Activated CD4-positive, alpha-beta T cell treated with anti-CD3 and anti-CD28 coated beads, Interleukin-2, amount 10 ng/mL, durations not matched to agents 7 days and 5 days (primary cell): ENCODE data around the gene EVI5. TPM values are rescaled to one million over a fixed set of nuclear protein-coding genes. Genes with fewer than 3 reads are reported as not detected.
A peak's percentile ranks its signal among the peaks of the same experiment; 100 is the strongest.

ENCODE experiments used
- CTCF ChIA-PET: fragments of 350-600 bp; sonication (Branson Sonifier 250); formaldehyde crosslinking; loops from one replicate; lab custom pipeline; 2021; ENCODE audit warnings: antibody characterized with exemption; lab: Charles Lee
- POLR2A ChIA-PET: fragments of 350-600 bp; sonication (Branson Sonifier 250); formaldehyde crosslinking; loops from one replicate; lab custom pipeline; 2021; ENCODE audit warnings: antibody characterized with exemption; lab: Charles Lee
- DNase-seq: peaks from one replicate; pipeline ENCODE4 v3.0.0-alpha.2; 2020
- H3K27ac Mint-ChIP-seq: one replicate; pipeline ENCODE4 v1.8.0; 2021; ENCODE audit warnings: mild to moderate bottlenecking, moderate library complexity, mixed read lengths
- H3K27me3 Mint-ChIP-seq: one replicate; pipeline ENCODE4 v1.8.0; 2021; ENCODE audit warnings: mixed read lengths
- H3K36me3 Mint-ChIP-seq: one replicate; pipeline ENCODE4 v1.8.0; 2021; ENCODE audit warnings: low read depth, mixed read lengths
- H3K4me1 Mint-ChIP-seq: one replicate; pipeline ENCODE4 v1.8.0; 2021; ENCODE audit warnings: mixed read lengths
- H3K4me3 Mint-ChIP-seq: one replicate; pipeline ENCODE4 v1.8.0; 2021; ENCODE audit warnings: mild to moderate bottlenecking, moderate library complexity, mixed read lengths
- H3K9me3 Mint-ChIP-seq: one replicate; pipeline ENCODE4 v1.8.0; 2021; ENCODE audit warnings: mixed read lengths
- total RNA-seq, 2 experiments: library from RNA; stranded (reverse); gene quantifications; one replicate each; pipeline ENCODE4 v1.2.3, GENCODE V29; 2021

EVI5 gene
- total RNA-seq, 2 experiments from 2014 or later: 0.35 to 0.52 TPM

GRCh38 chr1:92572520-92572919 is 212.4 kb downstream of the EVI5 start:
- POLR2A ChIA-PET: interaction anchor here (1.3 kb wide), 1 partner anchor 87 kb away, joined by 3 read pairs; no protein-coding TSS in a partner anchor
- Mint-ChIP-seq H3K4me1 (peaks cover 77% of the 10 kb centered on the region), H3K9me3 (peaks cover 2% of the 10 kb centered on the region), H3K36me3 (peaks cover 3% of the 10 kb centered on the region), H3K4me3 (no peak overlapping the region), H3K27me3 (no peaks in the 10 kb centered on the region), H3K27ac (no peak overlapping the region)
- CTCF ChIA-PET: interaction anchor here (1.0 to 4.2 kb wide), 7 partner anchors 8 to 389 kb away, joined by 3 to 20 read pairs (median 3); partner anchors contain the start of gene GFI1
- no peak for DNase-seq

- no peaks in the 10 kb centered on the region for H3K27me3 Mint-ChIP-seq
- DNase-seq: no peak
- H3K4me3 Mint-ChIP-seq: no peak overlapping the region
- ChIA-PET POLR2A (no interaction called here), CTCF (interaction anchor here (1.3 to 4.2 kb wide), 6 partner anchors 8 to 390 kb away, joined by 3 to 20 read pairs (median 4); partner anchors contain the start of gene GFI1)
- peaks cover 2% of the 10 kb centered on the region for H3K9me3 Mint-ChIP-seq
- H3K27ac Mint-ChIP-seq: no peak overlapping the region
- H3K36me3 Mint-ChIP-seq: peaks cover 2% of the 10 kb centered on the region
- H3K4me1 Mint-ChIP-seq: peaks cover 67% of the 10 kb centered on the region
Observed at GRCh38 chr1:92571578-92571977, 213.3 kb downstream of the EVI5 start.

DNA sequence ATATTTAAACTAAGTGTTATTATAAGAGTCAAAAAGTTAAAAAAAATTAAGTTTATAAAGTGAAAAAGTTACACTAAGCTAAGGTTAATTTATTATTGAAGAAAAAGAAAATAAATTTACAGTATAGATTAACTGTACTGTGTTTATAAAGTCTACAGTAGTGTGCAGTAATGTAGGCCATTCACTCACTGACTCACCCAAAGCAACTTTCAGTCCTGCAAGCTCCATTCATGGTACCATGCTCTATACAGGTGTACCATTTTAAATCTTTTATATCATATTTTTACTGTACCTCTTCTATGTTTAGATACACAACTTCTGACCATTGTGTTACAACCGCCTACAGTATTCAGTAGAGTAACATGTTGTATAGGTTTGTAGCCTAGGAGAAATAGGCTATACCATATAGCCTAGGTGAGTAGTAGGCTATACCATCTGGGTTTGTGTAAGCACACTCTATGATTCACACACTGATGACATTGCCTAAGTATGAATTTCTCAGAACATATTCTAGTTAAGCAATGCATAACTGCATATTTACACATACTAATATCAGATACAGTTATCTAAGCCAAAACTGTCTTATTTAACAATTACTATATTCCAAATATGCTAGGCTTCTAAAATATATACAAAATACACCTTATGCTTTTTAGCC is 217.6 kb downstream of the EVI5 start:
- H3K27me3 Mint-ChIP-seq: no peaks in the 10 kb centered on the region
- ChIA-PET POLR2A (no interaction called here), CTCF (interaction anchor here (0.5 to 2.3 kb wide), 4 partner anchors 16 to 81 kb away, joined by 3 to 8 read pairs (median 3); partner anchors contain the start of gene GFI1)
- H3K4me1 Mint-ChIP-seq: peaks cover 56% of the 10 kb centered on the region
- peaks cover 2% of the 10 kb centered on the region for H3K9me3 Mint-ChIP-seq
- no peak for DNase-seq
- H3K36me3 Mint-ChIP-seq: peaks cover 2% of the 10 kb centered on the region
- no peak overlapping the region for H3K4me3 Mint-ChIP-seq
- H3K27ac Mint-ChIP-seq: no peak overlapping the region

- DNase-seq: no peak
- Mint-ChIP-seq H3K9me3 (peaks cover 2% of the 10 kb centered on the region), H3K36me3 (peaks cover 2% of the 10 kb centered on the region), H3K4me1 (peaks cover 36% of the 10 kb centered on the region), H3K4me3 (no peak overlapping the region), H3K27ac (no peak overlapping the region), H3K27me3 (no peaks in the 10 kb centered on the region)
- ChIA-PET POLR2A (interaction anchor here (0.9 kb wide), 1 partner anchor 80 kb away, joined by 5 read pairs; no protein-coding TSS in a partner anchor), CTCF (interaction anchor here (0.7 to 1.3 kb wide), 4 partner anchors 8 to 265 kb away, joined by 3 to 5 read pairs (median 4); partner anchors contain the start of gene GLMN)
Observed at GRCh38 chr1:92563457-92564216, 221.3 kb downstream of the EVI5 start.

DNA sequence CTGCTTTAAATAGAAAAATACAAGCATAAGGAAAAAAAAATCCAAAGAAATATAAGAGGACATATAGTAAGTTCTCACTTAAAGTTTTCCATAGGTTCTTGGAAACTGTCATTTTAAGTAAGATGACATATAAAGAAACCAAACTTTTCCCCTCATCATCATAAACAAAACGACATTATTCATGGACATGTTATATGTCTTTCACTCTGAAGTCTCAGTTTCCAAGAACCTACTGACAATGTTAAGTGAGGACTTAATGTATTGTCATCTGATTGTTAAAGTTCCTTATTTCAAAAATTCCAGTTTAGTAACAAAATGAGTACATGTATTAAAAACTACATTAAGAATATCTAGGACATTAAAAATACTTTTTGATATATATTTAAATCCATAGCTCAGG is 228.6 kb downstream of the EVI5 start:
- Mint-ChIP-seq H3K4me3 (no peak overlapping the region), H3K36me3 (peaks cover 5% of the 10 kb centered on the region)
- POLR2A ChIA-PET: no interaction called here

GRCh38 chr1:92554216-92554615 is 230.7 kb downstream of the EVI5 start:
- Mint-ChIP-seq H3K9me3 (peaks cover 5% of the 10 kb centered on the region), H3K4me1 (peaks cover 26% of the 10 kb centered on the region), H3K36me3 (peaks cover 12% of the 10 kb centered on the region), H3K27ac (no peak overlapping the region), H3K4me3 (no peak overlapping the region), H3K27me3 (no peaks in the 10 kb centered on the region)
- no peak for DNase-seq
- ChIA-PET POLR2A (no interaction called here), CTCF (interaction anchor here (0.9 to 2.3 kb wide), 9 partner anchors 9 to 80 kb away, joined by 3 to 10 read pairs (median 4); partner anchors contain the start of gene GFI1)

More for the DNA sequence above, 228.6 kb downstream of the EVI5 start:
- CTCF ChIA-PET: interaction anchor here (0.6 to 1.2 kb wide), 6 partner anchors 8 to 57 kb away, joined by 3 to 4 read pairs (median 3); no protein-coding TSS in a partner anchor
- Mint-ChIP-seq H3K9me3 (peaks cover 5% of the 10 kb centered on the region), H3K4me1 (peaks cover 34% of the 10 kb centered on the region), H3K27ac (no peak overlapping the region), H3K27me3 (no peaks in the 10 kb centered on the region)
- DNase-seq: no peak

GRCh38 chr1:92551916-92552315 is 233.0 kb downstream of the EVI5 start:
- Mint-ChIP-seq H3K36me3 (peaks cover 15% of the 10 kb centered on the region), H3K27me3 (no peaks in the 10 kb centered on the region), H3K27ac (peak overlapping the region; percentile 42), H3K9me3 (no peaks in the 10 kb centered on the region), H3K4me1 (peaks cover 18% of the 10 kb centered on the region), H3K4me3 (no peak overlapping the region)
- CTCF ChIA-PET: interaction anchor here (0.8 to 1.4 kb wide), 3 partner anchors 9 to 19 kb away, joined by 3 to 5 read pairs (median 4); no protein-coding TSS in a partner anchor
- DNase-seq: no peak
- POLR2A ChIA-PET: no interaction called here

- ChIA-PET CTCF (interaction anchor here (0.6 to 1.9 kb wide), 4 partner anchors 10 to 654 kb away, joined by 3 to 6 read pairs (median 4); no protein-coding TSS in a partner anchor), POLR2A (no interaction called here)
- H3K4me1 Mint-ChIP-seq: peaks cover 44% of the 10 kb centered on the region
Observed at GRCh38 chr1:92544756-92545165, 240.1 kb downstream of the EVI5 start.

GRCh38 chr1:92543131-92544055 is 241.5 kb downstream of the EVI5 start:
- POLR2A ChIA-PET: interaction anchor here (0.7 kb wide), 1 partner anchor 52 kb away, joined by 3 read pairs; no protein-coding TSS in a partner anchor
- Mint-ChIP-seq H3K4me1 (peaks cover 55% of the 10 kb centered on the region), H3K36me3 (peaks cover 28% of the 10 kb centered on the region), H3K27me3 (no peaks in the 10 kb centered on the region), H3K4me3 (no peak overlapping the region), H3K9me3 (peaks cover 9% of the 10 kb centered on the region), H3K27ac (peak overlapping the region; percentile 66)
- CTCF ChIA-PET: interaction anchor here (0.6 to 1.9 kb wide), 4 partner anchors 28 to 233 kb away, joined by 3 to 6 read pairs (median 4); no protein-coding TSS in a partner anchor
- no peak for DNase-seq

More at GRCh38 chr1:92544756-92545165, 240.1 kb downstream of the EVI5 start:
- Mint-ChIP-seq H3K36me3 (peaks cover 31% of the 10 kb centered on the region), H3K27me3 (no peaks in the 10 kb centered on the region), H3K4me3 (no peak overlapping the region), H3K27ac (no peak overlapping the region), H3K9me3 (peaks cover 9% of the 10 kb centered on the region)
- no peak for DNase-seq

DNA sequence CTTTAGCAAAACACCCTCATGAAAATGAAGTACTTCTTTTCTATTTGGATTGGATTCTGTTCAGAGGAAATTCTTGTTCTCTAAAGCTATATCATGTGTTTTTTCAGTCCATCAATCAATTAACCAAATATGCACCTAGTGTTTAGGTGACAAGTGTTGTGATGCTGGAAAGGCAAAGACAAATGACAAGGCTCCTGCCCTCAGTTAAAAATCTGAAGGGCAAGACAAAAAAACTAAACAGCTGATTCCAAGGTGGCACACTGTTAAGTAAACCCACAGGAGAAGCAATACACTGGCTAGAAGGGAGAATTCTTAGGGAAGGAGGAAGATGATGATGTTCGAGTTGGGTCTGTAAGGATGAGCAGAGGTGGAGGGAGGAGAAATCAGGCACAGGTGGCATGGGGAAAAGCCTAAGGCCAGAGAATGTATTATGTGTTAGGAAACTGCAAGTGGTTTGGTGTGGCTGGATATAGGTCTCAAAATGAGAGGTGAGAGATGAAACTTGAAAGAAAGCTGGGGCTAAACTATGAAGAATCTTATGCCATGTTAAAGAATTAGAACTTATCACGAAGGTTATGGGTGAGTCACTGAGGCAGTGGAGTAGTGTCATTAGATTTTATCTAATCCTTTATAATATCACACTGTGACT is 246.4 kb downstream of the EVI5 start:
- POLR2A ChIA-PET: interaction anchor here (0.6 to 3.1 kb wide), 5 partner anchors 32 to 77 kb away, joined by 3 to 35 read pairs (median 4); partner anchors contain the start of gene GFI1
- CTCF ChIA-PET: interaction anchor here (0.5 to 2.5 kb wide), 9 partner anchors 13 to 228 kb away, joined by 4 to 22 read pairs (median 5); partner anchors contain the start of gene GFI1
- DNase-seq: peak; percentile 16
- peaks cover 78% of the 10 kb centered on the region for H3K4me1 Mint-ChIP-seq
- H3K4me3 Mint-ChIP-seq: peak overlapping the region; percentile 24
- H3K27ac Mint-ChIP-seq: peak overlapping the region; percentile 92
- H3K36me3 Mint-ChIP-seq: peaks cover 38% of the 10 kb centered on the region
- peaks cover 16% of the 10 kb centered on the region for H3K9me3 Mint-ChIP-seq
- no peaks in the 10 kb centered on the region for H3K27me3 Mint-ChIP-seq

- H3K4me3 Mint-ChIP-seq: peak overlapping the region; percentile 24
- peaks cover 14% of the 10 kb centered on the region for H3K9me3 Mint-ChIP-seq
- H3K36me3 Mint-ChIP-seq: peaks cover 38% of the 10 kb centered on the region
- ChIA-PET CTCF (interaction anchor here (0.7 to 2.5 kb wide), 10 partner anchors 12 to 228 kb away, joined by 3 to 22 read pairs (median 4); partner anchors contain the start of gene GFI1), POLR2A (interaction anchor here (0.6 to 3.1 kb wide), 4 partner anchors 32 to 62 kb away, joined by 3 to 35 read pairs (median 4); partner anchors contain the start of gene GFI1)
- peaks cover 78% of the 10 kb centered on the region for H3K4me1 Mint-ChIP-seq
- peak overlapping the region; percentile 92 for H3K27ac Mint-ChIP-seq
- no peaks in the 10 kb centered on the region for H3K27me3 Mint-ChIP-seq
- DNase-seq: peak; percentile 32
Observed at GRCh38 chr1:92538048-92538412, 246.9 kb downstream of the EVI5 start.
